HG03460 (cell line): ENCODE results near the gene SECISBP2.
A peak's percentile ranks its signal among the peaks of the same experiment; 100 is the strongest.
"Not testable (repeated sequence)": the region's sequence is repeated elsewhere in the genome, so short reads cannot be mapped to it uniquely, and the experiment has no call there.

Source experiments
- ATAC-seq: cut with Tn5 transposase; IDR thresholded peaks from one replicate; pipeline ENCODE4 v1.9.1; 2021; ENCODE audit not compliant: unreplicated experiment

SECISBP2 gene

DNA sequence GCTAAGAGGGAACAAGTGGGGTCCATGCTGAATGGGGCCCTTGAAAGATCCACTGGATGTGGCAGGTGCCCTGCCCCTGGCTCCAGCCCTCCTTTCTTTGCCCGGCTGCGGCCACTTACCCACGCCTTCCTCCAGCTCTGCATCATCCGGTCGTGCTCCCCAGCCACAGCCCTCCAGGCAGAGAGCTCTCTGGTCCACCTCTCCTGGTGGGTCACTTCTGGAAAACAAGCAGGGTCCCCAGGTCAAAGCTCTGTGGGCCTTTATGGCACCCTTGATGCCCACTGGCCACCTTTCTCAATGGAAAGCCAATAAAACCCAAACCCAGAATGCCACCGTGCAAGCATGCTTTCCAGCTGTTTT is 45.0 kb downstream of the SECISBP2 start:
- ATAC-seq = no peak

DNA sequence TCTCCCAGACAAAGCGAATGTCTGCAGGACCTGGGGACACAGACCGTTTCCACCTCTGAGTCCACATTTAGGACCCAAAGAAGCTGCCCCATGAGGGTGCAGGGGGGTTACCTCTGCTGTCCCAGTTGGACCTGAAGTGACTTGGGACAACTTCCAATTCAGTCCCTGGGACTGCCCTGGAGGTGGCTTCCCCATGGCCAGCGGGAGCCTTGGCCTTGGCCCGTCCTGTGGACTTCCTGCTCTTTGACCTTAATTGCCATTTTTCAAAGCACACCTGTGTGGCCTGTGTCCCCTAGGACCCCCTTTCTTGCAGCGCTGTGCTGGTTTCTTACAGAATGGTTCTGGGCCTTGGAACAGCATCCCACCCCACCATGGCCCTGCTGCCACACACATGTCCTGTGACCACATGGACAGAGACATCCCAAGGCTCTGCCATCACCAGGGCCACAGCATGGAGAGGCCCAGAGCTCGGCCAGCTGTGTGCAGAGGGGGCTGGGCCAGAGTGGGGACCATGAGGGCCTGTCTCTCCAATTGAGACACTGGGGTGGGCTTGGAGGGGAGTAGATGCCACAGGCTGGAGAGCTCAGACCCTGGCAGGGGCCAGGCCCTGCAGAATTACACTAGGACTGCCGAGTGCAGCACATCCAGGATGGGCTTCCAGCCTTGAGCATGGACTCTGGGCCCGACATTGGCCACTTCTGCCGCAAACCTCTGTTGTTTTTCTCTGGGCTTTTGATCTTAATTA is 45.8 kb downstream of the SECISBP2 start:
- no peak for ATAC-seq

DNA sequence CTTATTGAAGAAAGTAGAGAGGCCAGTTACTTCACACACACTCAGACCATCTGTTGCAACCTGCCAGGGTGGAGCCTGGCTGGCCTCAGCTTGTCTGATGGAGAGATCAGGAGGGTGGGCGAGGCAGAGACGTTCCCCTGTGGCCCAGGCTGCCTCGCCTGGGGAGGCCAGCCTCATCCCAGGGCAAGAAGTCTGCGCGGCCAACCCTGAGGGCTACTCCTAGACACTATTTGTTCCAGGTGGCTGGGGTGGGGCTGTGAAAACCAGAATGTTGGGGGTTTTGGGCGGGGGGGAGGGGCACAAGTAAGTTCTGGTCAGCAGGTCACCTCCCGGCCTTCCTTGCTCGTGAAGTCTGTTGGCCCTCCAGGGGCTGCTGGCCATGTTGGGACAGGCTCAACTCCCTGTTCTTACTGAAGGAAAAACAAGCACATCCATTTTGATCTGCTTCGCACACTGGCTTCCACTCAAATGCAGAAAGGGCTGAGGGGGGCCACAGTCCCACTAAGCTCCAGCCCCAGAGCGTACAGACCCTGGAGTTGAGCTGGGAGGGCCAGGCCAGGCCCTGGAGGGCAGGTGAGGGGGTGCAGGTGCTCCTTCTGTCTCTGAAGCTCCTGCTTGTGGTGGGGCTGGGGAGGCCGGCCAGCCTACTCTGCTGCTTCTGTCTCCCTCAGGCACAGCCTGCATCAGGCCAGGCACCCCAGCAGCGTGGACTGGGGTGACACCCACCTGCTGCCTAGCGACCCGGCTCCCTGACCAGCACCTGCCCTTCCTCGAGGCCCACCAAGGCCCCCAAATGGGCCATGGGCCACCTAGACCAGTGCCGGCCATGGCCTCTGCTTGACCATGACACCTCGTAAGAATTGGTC is 46.6 kb downstream of the SECISBP2 start:
- no peak for ATAC-seq

DNA sequence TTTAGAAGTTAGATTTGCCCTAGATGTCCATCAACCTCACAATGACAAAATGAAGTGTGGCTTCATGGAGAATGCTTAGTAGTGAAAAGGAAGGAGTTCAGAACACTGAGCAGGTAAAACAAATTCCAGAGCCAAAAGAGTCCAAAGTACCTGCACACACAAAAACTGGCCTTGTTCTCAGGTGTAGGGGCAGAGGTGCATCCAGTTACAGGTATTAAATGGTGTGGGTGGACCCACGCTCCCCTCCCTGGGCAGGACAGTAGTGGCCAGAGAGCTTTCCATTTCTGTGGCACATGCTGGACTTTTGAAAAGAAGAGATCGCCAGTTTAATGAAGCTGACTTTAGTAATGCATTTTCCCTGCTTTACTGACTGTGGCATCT is 47.2 kb downstream of the SECISBP2 start:
- ATAC-seq = no peak

DNA sequence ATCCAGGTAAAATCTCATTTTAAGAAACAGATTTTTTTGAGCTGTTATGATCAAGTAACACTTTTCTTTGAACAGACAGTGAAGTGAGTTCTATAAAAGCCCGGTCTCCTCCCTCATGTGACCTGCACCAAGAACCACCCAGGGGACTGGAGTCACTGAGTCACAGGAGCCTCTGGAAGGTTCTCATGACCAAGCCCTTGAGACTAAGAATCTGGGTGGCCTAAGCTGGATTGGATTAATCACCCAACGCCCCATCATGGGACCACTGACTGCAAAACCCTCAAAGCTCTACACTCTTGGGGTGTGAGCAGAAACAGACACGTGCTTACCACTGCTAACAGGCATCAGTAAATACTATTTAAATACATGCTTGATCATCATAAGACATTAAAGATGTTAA is 48.4 kb downstream of the SECISBP2 start:
- ATAC-seq = no peak

DNA sequence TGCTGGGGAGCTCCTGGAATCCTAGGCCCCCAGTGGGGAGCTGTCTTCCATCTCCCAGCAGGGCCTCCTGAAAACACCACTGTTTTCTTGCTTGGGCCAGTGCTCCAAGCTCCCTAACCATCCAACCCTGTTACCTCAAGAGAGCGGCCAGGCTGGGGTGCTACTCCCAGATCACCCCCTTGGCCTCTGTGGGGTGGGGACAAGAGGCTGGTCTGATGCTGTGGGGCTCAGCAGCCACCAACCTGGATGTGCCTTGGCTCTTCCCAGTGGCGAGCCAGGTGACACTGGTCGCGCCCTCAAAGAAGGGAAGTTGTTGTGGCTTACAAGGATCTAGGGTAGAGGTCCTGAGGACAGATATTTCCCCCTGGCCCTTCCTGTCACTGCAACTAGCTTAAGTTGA is 49.0 kb downstream of the SECISBP2 start:
- ATAC-seq = no peak

DNA sequence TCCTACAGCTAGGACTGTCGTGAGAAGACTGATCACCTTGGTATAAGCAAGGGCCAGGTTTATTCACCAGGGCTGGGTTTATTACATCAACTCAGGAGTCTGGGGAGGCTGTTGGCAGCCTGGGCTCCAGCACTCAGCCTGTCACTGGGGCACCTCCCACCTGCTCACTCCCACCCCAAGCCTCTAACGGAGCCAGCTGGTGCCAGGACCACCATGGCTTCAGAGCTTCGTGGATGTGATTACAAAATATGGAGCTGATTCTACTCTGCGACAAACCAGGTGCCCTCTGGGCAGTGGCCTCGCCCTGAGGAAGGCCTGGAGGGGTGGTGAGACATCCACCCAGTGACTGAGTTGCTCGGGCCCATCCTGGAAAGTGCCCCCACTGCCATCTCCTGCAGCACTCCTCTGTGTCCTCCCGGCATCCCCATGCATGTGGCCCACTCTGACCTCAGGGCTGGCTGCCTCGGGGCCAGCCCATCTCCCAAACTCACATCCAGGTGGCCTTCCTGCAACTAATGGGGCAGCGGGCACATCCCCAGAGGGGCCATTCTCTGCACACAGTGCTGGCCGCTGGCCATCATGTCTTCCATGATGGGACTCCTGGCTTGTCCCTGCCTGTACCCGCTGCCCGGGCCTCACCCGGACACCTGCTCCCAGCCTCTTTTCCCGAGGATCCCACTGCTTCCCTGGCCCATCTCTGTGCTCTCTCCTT is 49.6 kb downstream of the SECISBP2 start:
- ATAC-seq = no peak

DNA sequence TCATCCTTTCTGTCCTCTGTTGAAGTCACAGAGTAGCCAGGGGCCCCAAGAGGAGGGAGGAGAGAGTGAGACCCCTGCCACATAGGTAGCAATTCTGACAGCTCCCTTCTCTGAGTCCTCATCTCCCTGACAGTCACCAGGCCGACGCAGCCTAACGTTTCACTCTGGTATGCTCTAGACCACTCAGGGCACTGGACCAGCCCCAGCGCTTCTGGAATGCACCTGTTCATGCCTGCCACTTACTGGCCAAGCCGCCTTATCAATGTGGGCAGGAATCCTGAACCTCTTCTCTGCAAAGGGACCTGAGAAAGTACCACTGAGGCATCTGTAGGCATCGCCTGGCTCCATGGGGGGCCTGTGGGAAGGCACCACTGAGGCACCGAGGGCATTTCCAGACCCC is 50.2 kb downstream of the SECISBP2 start:
- ATAC-seq = no peak

DNA sequence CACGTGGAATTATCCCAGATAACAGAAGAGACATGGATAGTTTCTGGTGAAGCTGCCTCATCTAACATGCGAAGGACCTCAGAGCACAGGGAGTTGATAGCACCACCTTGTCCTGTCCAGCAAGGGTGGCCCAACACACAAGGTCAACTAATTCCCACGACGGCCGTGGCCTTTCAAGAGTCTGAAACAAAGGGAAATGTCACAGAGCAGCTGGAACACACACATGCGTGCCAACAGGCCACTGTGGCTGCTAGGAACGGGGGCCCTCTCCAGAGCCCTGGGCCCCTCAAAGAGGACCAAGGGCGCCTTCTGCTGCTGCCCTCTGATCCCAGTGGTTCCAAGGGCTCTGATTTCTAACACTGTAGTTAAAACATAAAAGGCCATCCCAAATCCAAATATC is 50.7 kb downstream of the SECISBP2 start:
- no peak for ATAC-seq

DNA sequence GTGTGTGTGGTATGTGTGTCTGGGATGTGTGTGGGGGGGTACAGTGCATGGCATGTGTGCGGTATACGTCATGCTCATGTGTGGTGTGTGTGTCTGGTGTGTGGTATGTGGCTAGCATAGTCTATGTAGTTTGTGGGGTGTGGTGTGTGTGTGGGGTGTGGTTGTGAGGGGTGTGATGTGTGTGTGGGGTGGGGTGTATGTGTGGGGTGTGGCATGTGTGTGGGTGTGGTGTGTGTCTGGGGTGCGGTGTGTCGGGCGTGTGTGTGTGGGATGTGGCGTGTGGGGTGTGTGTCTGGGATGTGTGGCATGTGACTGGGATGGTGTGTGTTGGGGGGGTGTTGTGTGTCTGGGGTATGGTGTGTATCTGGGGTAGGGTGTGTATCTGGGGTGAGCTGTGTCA is 52.3 kb downstream of the SECISBP2 start:
- no peak for ATAC-seq

DNA sequence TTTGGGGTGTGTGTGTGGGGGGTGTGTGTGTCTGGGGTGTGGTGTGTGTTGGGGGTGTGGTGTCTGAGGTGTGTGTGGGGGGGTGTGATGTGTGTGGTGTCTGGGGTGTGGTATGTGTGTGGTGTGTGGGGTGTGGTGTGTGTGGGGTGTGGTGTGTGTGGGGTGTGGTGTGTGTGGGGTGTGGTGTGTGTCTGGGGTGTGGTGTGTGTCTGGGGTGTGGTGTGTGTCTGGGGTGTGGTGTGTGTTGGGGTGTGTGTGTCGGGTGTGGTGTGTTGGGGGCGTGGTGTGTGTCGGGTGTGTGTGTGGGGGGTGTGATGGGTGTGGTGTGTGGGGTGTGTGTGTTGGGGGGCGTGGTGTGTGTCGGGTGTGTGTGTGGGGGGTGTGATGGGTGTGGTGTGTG is 53.5 kb downstream of the SECISBP2 start:
- not testable (repeated sequence) for ATAC-seq

DNA sequence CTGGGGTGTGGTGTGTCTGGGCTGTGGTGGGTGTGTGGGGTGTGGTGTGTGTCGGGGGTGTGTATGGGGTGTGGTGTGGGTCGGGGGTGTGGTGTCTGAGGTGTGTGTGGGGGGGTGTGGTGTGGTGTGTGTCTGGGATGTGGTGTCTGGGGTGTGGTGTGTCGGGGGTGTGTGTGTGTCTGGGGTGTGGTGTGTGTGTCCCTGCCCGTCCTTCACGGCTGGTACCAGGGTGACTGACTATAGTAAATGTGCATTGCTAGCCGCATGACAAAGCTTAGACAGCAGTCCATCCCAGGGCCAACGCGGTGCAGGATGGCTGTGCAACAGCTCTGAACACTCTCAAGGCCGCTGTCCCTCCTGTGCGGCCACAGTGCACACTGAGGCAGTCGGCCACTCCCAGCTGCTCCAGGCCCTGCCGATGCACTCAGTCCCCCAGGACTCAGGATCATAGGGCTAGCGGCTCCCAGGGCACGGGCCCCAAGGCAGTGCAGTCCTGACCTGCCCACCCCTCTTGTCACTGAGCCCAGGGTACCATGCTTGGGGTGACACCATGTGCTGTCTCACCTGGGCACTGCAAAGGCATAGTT is 54.0 kb downstream of the SECISBP2 start:
- no peak for ATAC-seq

DNA sequence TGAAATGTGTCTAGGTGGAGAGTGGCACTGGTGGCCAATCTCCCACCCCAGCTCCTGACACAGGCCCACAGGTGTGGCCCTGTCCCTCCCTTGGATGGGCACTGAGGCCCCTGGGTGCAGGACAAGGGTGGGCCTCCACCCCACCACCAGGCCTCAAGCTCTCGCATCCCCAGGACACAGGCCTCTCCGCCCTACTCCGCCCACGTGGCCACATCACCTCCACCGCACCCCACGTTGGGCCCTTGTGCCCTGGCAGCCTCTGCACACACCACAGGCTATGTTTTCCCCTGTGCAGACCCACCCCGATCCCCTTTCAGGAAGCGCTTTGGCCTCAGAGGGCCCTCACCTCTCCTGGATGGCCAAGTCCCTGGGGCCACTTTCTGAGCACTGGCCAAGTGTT is 54.7 kb downstream of the SECISBP2 start:
- no peak for ATAC-seq

DNA sequence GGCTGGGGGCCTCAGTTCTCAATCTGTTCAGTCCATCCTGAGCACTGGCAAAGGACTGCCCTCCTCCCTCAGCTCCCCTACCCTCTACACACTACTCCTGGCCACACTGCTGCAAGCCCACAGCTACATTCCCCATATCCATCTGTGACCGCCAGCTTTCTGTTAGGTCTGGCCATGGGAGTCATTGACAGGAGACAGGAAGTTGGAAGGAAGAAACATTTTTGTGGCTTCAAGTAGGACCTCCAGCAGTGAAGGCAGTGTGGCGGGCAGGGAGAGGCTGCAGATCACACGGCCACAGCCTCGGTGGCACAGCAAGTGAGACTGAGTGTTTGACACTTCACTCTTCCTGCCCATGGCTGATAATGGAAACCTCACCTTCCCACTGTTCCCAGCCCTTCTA is 55.9 kb downstream of the SECISBP2 start:
- ATAC-seq = no peak

DNA sequence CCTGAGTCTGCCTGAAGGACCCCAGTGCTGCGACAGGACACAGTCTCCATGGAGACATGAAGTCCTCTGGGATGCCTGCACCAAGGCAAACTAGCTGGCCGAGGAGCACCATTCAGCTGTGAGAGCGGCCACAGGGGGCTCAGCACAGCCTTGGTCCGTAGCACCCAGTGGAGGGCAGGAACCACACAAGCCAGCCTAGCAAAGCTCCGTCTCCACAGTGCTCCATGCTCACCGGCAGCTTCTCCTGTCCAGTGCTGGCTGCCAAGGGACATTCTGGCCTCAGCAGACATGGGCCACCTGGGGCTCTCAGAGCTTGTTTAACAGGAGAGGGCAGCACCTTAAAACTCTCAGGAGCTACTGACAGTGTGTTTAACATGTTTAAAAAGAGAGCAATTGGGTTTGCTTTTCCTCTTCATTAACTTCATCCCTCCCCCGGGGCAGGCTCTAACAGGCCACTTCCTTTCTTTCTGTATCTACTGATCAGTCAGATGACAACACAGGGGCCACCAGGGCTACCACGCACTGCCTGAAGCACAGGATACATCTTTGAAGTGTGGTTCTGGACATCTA is 57.0 kb downstream of the SECISBP2 start:
- ATAC-seq = peak; percentile 66

DNA sequence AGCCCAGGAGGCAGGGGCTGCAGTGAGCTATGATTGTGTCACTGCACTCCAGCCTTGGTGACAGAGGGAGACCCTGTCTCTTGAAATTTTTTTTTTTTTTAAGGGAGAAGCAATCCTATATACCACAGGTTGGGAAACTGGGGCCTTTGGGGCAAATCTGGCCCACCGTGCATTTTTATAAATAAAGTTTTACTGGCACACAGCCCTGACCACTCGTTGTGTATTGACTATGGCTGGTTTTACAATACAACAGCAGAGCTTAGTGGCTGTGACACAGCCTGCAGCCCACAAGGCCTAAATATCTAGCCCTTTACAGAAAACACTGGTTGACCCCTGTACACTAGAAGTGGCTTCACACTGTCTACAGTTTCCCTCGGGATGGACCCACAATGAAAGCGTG is 58.0 kb downstream of the SECISBP2 start:
- ATAC-seq = no peak

DNA sequence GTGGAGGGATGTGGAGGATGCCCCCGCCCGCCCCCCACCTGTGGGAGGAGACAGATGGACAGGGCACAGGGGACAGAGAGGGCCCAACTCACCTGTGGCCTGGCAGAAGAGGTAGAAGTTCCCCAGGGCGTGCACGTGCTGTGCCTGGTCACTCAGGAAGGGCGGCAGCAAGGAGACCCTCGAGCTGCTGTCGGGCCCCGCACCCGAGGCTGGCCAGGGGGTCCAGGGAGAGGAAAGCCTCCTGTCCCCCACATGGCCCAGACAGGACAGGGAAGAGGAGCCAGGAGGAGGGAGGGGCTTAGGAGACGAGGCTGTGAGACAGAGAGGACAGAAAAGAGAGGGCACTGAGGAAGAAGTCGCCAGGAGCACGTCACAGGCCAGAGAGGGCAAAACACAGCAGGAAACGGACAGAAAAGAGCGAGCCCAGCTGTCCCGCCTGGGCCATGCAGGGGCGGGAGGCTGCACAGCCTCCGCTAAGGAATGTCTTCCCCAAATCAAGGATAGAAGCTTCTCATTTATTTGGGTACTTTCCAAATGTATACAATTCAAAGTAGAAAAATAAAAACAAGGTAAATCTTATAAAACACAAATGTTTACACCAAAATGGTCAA is 58.5 kb downstream of the SECISBP2 start:
- no peak for ATAC-seq

DNA sequence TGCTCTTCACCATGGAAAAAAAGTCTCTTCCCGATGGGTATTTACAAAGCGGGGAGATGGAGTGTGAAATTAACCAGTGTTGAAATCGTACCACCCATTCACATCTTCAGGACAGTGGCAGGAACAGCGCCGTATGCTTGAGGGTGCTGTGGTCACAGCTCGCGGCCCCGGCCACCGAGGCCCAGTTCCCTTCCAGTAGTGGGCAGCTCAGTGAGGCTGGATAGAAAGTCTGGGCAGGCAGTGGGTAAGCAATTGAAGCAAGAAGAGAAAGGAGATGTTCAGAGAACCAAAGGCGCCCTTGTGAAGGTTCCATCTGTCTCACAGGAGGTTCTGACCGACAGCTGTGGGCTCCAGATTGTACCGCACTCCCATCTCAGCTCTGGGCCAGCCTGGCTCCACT is 59.1 kb downstream of the SECISBP2 start:
- no peak for ATAC-seq

DNA sequence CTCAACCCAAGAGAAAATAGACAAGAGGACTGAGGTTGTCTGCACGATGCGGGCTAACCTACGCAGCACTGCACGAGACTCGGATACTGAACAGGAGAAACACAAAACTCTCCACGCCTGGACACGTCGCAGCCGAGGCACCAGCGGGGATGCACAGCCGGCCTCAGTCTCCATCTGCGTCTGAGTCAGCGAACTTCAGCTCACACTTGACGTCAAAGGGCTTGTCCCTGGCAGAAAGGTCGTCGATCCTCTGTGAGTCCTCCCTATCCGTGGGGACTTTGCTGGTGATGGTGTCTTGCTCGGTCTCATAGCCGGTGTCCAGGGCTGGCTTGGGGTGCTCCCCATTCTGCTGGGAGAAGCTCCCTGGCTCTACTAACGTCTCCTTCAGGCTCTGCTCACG is 60.2 kb downstream of the SECISBP2 start:
- ATAC-seq = no peak

DNA sequence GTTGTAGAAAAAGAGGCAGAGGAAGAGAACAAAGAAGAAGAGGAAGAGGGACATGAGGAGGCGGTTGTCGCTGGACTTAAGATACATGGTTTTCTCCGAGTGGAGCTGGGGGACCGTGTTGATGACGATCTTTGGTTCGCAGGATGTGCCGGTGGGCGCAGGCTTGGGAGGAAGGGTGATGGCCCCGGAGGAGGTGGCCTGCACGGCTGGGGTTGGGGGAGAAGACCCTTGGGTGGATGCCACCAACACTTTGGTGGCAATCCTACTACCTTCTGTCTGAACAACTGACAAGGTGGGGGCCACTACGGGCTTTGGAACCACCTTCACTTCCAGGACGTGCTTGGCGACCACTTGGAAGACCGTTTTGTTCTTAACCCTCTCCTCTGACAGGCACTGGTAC is 60.7 kb downstream of the SECISBP2 start:
- no peak for ATAC-seq
